Occipital lobe (tissue), 2 donors: ENCODE results near the gene GTF3C4. TPM values are rescaled to one million over a fixed set of nuclear protein-coding genes. Genes with fewer than 3 reads are reported as not detected.

Experiments
- DNase-seq: peaks from one replicate; lab custom pipeline; 2025; lab: John Stamatoyannopoulos, UW
- total RNA-seq: library from RNA; depleted of rRNA; stranded (reverse); fragments of >200 nt; gene quantifications from one replicate; pipeline ENCODE4 v1.2.3, GENCODE V29; 2014

GTF3C4 gene
- 22.6 TPM for total RNA-seq

GRCh38 chr9:132670457-132671391 lies at the start of gene GTF3C4:
Gene GTF3C4 (plus strand): TSS chr9:132670464. CDS start chr9:132670599, 135 bp downstream.
- DNase-seq = no peak

- no peak for DNase-seq
Measured at GRCh38 chr9:132622159-132622558, 48.1 kb upstream of the GTF3C4 start.

GRCh38 chr9:132626285-132626684 lies 44.0 kb upstream of the GTF3C4 start:
- no peak for DNase-seq

- no peak for DNase-seq
Measured at GRCh38 chr9:132627106-132627505, 43.2 kb upstream of the GTF3C4 start.

- DNase-seq = no peak
Measured at GRCh38 chr9:132627594-132627993, 42.7 kb upstream of the GTF3C4 start.

GRCh38 chr9:132628746-132629145 lies 41.5 kb upstream of the GTF3C4 start:
- DNase-seq = no peak

GRCh38 chr9:132630116-132630515 lies 40.1 kb upstream of the GTF3C4 start:
- no peak for DNase-seq

- DNase-seq = no peak
Measured at GRCh38 chr9:132630811-132631210, 39.5 kb upstream of the GTF3C4 start.

GRCh38 chr9:132631280-132631679 lies 39.0 kb upstream of the GTF3C4 start:
- no peak for DNase-seq

- DNase-seq = no peak
Measured at GRCh38 chr9:132631685-132632084, 38.6 kb upstream of the GTF3C4 start.

- DNase-seq = no peak
Measured at GRCh38 chr9:132632413-132633129, 37.7 kb upstream of the GTF3C4 start.

GRCh38 chr9:132634327-132634726 lies 35.9 kb upstream of the GTF3C4 start:
- DNase-seq = no peak

GRCh38 chr9:132637351-132637750 lies 32.9 kb upstream of the GTF3C4 start:
- DNase-seq = no peak

- DNase-seq = no peak
Measured at GRCh38 chr9:132637801-132638200, 32.5 kb upstream of the GTF3C4 start.

GRCh38 chr9:132638240-132638639 lies 32.0 kb upstream of the GTF3C4 start:
- DNase-seq = no peak

GRCh38 chr9:132639322-132639721 lies 30.9 kb upstream of the GTF3C4 start:
- no peak for DNase-seq

GRCh38 chr9:132641216-132641615 lies 29.0 kb upstream of the GTF3C4 start:
- no peak for DNase-seq

- DNase-seq = no peak
Measured at GRCh38 chr9:132644251-132644650, 26.0 kb upstream of the GTF3C4 start.

- no peak for DNase-seq
Measured at GRCh38 chr9:132645306-132645705, 25.0 kb upstream of the GTF3C4 start.

- DNase-seq = no peak
Measured at GRCh38 chr9:132645711-132646110, 24.6 kb upstream of the GTF3C4 start.

GRCh38 chr9:132646726-132647125 lies 23.5 kb upstream of the GTF3C4 start:
- no peak for DNase-seq

GRCh38 chr9:132647355-132647754 lies 22.9 kb upstream of the GTF3C4 start:
- no peak for DNase-seq

- no peak for DNase-seq
Measured at GRCh38 chr9:132647806-132648205, 22.5 kb upstream of the GTF3C4 start.
